ENCODE measurements around the gene PNP. TPM values are rescaled to one million over a fixed set of nuclear protein-coding genes. Genes with fewer than 3 reads are reported as not detected.

PNP gene
- total RNA-seq, 6 donors from 2014 or later: 6.3 to 98.8 (median 32.9) TPM

GRCh38 chr14:20486684-20487395 lies 17.6 kb downstream of the PNP start:
- Histone ChIP-seq H3K4me3 (no peak overlapping the region), H3K4me1 (peaks cover 0 to 5% (median 2%) of the 10 kb centered on the region in 4 donors), H3K27me3 (no peaks in the 10 kb centered on the region), H3K9me3 (no peaks in the 10 kb centered on the region), H3K36me3 (no peaks in the 10 kb centered on the region), H3K27ac (no peak overlapping the region)
- 63 to 76% methylated on average over 8 of the region's 8 CpGs for WGBS, 2 donors
- ATAC-seq (ENCODE audit: low FRiP score in 2 of 2) (no peak), DNase-seq (no peak)
- TF ChIP-seq, protein P1, sequence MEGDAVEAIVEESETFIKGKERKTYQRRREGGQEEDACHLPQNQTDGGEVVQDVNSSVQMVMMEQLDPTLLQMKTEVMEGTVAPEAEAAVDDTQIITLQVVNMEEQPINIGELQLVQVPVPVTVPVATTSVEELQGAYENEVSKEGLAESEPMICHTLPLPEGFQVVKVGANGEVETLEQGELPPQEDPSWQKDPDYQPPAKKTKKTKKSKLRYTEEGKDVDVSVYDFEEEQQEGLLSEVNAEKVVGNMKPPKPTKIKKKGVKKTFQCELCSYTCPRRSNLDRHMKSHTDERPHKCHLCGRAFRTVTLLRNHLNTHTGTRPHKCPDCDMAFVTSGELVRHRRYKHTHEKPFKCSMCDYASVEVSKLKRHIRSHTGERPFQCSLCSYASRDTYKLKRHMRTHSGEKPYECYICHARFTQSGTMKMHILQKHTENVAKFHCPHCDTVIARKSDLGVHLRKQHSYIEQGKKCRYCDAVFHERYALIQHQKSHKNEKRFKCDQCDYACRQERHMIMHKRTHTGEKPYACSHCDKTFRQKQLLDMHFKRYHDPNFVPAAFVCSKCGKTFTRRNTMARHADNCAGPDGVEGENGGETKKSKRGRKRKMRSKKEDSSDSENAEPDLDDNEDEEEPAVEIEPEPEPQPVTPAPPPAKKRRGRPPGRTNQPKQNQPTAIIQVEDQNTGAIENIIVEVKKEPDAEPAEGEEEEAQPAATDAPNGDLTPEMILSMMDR (IDR thresholded peaks at IDR 0.05): no peak
- TF ChIP-seq POLR2A (IDR thresholded peaks at IDR 0.05) (no peak), EP300 (IDR thresholded peaks at IDR 0.05) (no peak), POLR2AphosphoS5 (IDR thresholded peaks at IDR 0.05) (no peak)

DNA sequence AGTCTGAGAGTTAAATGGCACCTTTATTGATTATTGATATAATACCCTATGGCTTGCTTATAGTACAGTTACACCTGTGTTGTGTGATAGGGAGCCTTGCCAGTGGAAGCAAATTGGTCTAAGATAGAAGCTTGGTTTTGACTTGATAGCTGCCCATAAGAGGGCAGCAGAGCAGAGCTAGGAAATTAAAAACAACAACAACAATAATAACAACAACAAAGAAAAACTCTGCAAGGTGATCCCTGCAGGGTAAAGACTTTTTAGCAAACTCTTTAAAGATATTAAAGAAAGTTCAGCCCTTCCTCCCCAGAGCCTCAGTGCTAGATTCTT lies 18.2 kb downstream of the PNP start:
- Histone ChIP-seq H3K27me3 (no peaks in the 10 kb centered on the region), H3K4me3 (no peak overlapping the region), H3K36me3 (no peaks in the 10 kb centered on the region), H3K4me1 (peaks cover 0 to 5% (median 2%) of the 10 kb centered on the region in 4 donors), H3K9me3 (no peaks in the 10 kb centered on the region), H3K27ac (no peak overlapping the region)
- TF ChIP-seq POLR2AphosphoS5 (IDR thresholded peaks at IDR 0.05) (no peak), POLR2A (IDR thresholded peaks at IDR 0.05) (no peak), EP300 (IDR thresholded peaks at IDR 0.05) (no peak)
- TF ChIP-seq, protein P1 (IDR thresholded peaks at IDR 0.05): no peak
- no peak for ATAC-seq (ENCODE audit: low FRiP score in 2 of 2)
- DNase-seq: no peak

DNA sequence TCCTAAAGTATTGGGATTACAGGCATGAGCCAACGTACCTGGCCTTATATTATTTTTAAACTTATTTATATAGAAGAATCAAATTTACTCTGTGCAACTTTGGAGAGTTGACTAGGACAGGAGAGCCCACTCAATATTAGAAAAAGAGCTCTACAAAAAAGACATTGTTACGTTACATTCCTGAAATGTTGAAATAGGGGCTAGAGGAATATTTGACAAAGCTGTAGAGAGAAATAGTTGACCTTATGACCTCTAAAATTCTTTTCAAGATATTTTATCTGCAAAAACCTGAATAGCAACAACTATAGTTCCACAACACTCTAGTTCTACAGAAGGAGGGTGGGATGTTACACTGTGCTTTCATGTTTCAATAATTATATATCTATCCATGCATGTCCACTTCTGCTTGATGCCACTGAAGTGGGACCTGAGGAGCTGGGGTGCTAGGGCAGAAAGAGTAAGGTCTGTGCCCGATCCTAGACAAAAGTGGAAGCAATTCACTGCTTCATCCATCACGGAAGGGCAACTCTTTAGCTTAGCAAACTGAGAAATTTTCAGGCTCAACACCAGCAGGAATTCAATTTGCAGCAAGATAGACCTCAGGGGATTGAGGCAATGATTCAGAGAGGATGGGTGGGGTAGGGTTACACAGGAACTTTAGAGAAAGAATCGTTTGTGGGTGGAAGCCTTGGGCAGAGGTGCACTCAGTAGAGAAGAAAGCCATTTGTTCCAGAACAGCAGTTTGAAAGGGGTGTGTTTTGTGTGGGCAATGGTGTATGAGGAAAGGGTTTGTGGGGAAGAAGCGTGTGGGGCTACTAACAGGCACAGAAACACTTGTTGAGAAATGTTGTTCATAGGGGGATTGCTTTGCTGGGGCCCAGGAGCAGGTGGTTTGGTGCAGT lies 20.1 kb downstream of the PNP start:
- Histone ChIP-seq H3K4me3 (no peak overlapping the region), H3K27ac (no peak overlapping the region), H3K9me3 (no peaks in the 10 kb centered on the region), H3K27me3 (no peaks in the 10 kb centered on the region), H3K4me1 (peaks cover 0 to 5% (median 2%) of the 10 kb centered on the region in 4 donors), H3K36me3 (no peaks in the 10 kb centered on the region)
- ATAC-seq (ENCODE audit: low FRiP score in 2 of 2) (peak in 1 of 2 donors; percentile 21), DNase-seq (no peak)
- TF ChIP-seq EP300 (IDR thresholded peaks at IDR 0.05) (no peak), POLR2AphosphoS5 (IDR thresholded peaks at IDR 0.05) (no peak), POLR2A (IDR thresholded peaks at IDR 0.05) (no peak)
- TF ChIP-seq, protein P1 (IDR thresholded peaks at IDR 0.05): no peak
- WGBS, 2 donors: 39 to 49% methylated on average over 6 of the region's 6 CpGs

DNA sequence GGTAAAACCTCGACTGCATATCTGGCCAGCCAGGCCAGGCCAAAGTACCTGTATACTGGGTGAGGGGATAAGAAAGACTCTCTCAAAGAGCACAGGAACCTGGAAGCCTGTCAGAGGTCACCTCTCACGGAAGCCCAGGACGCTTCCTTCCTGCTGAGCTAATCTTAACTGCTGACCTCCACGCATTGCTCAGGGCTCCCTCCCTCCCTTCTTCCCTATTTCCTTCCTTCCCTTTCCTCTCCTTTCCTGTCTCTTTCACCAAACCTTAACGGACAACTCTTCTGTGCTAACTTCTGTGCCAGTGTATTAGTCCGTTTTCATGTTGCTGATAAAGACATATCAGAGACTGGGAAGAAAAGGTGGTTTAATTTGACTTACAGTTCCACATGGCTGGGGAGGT lies 21.4 kb downstream of the PNP start:
- DNase-seq (no peak), ATAC-seq (ENCODE audit: low FRiP score in 2 of 2) (no peak)
- no peak for TF ChIP-seq EP300 (IDR thresholded peaks at IDR 0.05)
- Histone ChIP-seq H3K27ac (no peak overlapping the region), H3K4me1 (peaks cover 0 to 5% (median 2%) of the 10 kb centered on the region in 4 donors), H3K9me3 (no peaks in the 10 kb centered on the region), H3K27me3 (no peaks in the 10 kb centered on the region), H3K4me3 (no peak overlapping the region), H3K36me3 (no peaks in the 10 kb centered on the region)
- WGBS, 2 donors: 50 to 61% methylated on average over 6 of the region's 6 CpGs

DNA sequence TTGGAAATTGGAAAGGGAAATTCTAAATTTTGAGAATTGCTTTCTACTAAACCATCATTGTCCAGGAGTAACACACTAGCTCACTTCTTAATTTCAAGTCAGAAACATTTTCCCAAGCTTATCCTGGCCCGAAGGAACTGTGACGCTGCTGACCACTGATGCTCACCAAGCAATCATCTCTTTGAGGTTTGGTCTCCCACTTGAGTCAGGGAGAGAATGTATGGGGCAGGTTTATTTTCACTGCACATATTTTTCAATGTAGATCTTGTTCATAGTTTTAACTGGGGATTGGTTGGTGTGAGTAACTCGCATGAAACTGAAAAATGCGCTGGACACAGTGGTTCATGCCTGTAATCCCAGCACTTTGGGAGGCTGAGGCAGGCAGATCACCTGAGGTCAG lies 23.3 kb downstream of the PNP start:
- 95 to 97% methylated on average over 4 of the region's 4 CpGs for WGBS, 2 donors

More for the DNA sequence above, 23.3 kb downstream of the PNP start:
- Histone ChIP-seq H3K4me3 (no peak overlapping the region), H3K9me3 (no peaks in the 10 kb centered on the region), H3K4me1 (peaks cover 0 to 4% (median under 1%) of the 10 kb centered on the region in 4 donors), H3K27me3 (no peaks in the 10 kb centered on the region), H3K36me3 (no peaks in the 10 kb centered on the region), H3K27ac (no peak overlapping the region)
- TF ChIP-seq POLR2AphosphoS5 (IDR thresholded peaks at IDR 0.05) (no peak), EP300 (IDR thresholded peaks at IDR 0.05) (no peak), POLR2A (IDR thresholded peaks at IDR 0.05) (no peak)
- TF ChIP-seq, protein P1 (IDR thresholded peaks at IDR 0.05): no peak
- ATAC-seq (ENCODE audit: low FRiP score in 2 of 2): no peak
- DNase-seq: no peak

Measured in upper lobe of left lung (tissue), 6 donors.